Measurements from ENCODE around the gene OLFML1. TPM values are rescaled to one million over a fixed set of nuclear protein-coding genes. Genes with fewer than 3 reads are reported as not detected.

The OLFML1 gene
- total and polyA plus RNA-seq, 2 of the 13 experiments (the other 11 are each of a cell fraction or from before 2014, with no cell fraction given): 0.89 to 0.90 TPM

- no peak for TF ChIP-seq SOX6 (IDR thresholded peaks at IDR 0.05)
- TF ChIP-seq SOX6 (CRISPR knock-in tag; IDR thresholded peaks at IDR 0.05): peak; percentile 94
- TF ChIP-seq ZNF792 (CRISPR knock-in tag; IDR thresholded peaks at IDR 0.05): 0 out of 2 replicates have a peak, but pooled peaks have one; percentile 28
- no peak for TF ChIP-seq SNAPC5 (CRISPR knock-in tag; IDR thresholded peaks at IDR 0.05; ENCODE audit: borderline replicate concordance)
- TF ChIP-seq FOXA3 (CRISPR knock-in tag; IDR thresholded peaks at IDR 0.05): peak; percentile 53
- TF ChIP-seq ELK4 (CRISPR knock-in tag; IDR thresholded peaks at IDR 0.05; ENCODE audit: borderline replicate concordance): no peak
- TF ChIP-seq ZNF615 (CRISPR knock-in tag; IDR thresholded peaks at IDR 0.05; ENCODE audit: borderline replicate concordance): no peak
- no peak for TF ChIP-seq ZIK1 (CRISPR knock-in tag; IDR thresholded peaks at IDR 0.05; ENCODE audit: borderline replicate concordance, low read depth)
- peak; percentile 78 for TF ChIP-seq HOMEZ (CRISPR knock-in tag; IDR thresholded peaks at IDR 0.05; ENCODE audit: low read depth)
- TF ChIP-seq PBX3 (CRISPR knock-in tag; IDR thresholded peaks at IDR 0.05; ENCODE audit: borderline replicate concordance): no peak
- no peak for TF ChIP-seq ZNF280B (CRISPR knock-in tag; IDR thresholded peaks at IDR 0.05; ENCODE audit: borderline replicate concordance)
- no peak for TF ChIP-seq ZFAT (CRISPR knock-in tag; conservative IDR thresholded peaks at IDR 0.05)
- no peak for TF ChIP-seq NR0B2 (CRISPR knock-in tag; IDR thresholded peaks at IDR 0.05)
- TF ChIP-seq SALL1 (CRISPR knock-in tag; IDR thresholded peaks at IDR 0.05): peak; percentile 93
- 0 out of 2 replicates have a peak, but pooled peaks have one; percentile 47 for TF ChIP-seq ZBTB37 (CRISPR knock-in tag; IDR thresholded peaks at IDR 0.05)
- peak; percentile 75; the same call in 1 of the 2 replicates for TF ChIP-seq TOPORS (CRISPR knock-in tag; IDR thresholded peaks at IDR 0.05)
- TF ChIP-seq HNRNPLL (IDR thresholded peaks at IDR 0.05; ENCODE audit: low read depth, low read length, poor library complexity, severe bottlenecking): no peak
- TF ChIP-seq NFIB (CRISPR knock-in tag; IDR thresholded peaks at IDR 0.05; ENCODE audit: borderline replicate concordance): no peak
- TF ChIP-seq ZNF468 (CRISPR knock-in tag; IDR thresholded peaks at IDR 0.05): no peak
- TF ChIP-seq ZFP1 (CRISPR knock-in tag; IDR thresholded peaks at IDR 0.05): no peak
- no peak for TF ChIP-seq AKAP8 (CRISPR knock-in tag; IDR thresholded peaks at IDR 0.05)
- TF ChIP-seq MIER3 (CRISPR knock-in tag; IDR thresholded peaks at IDR 0.05; ENCODE audit: borderline replicate concordance): 0 out of 2 replicates have a peak, but pooled peaks have one; percentile 53
- no peak for TF ChIP-seq SIN3B (IDR thresholded peaks at IDR 0.05; ENCODE audit: low read length)
- TF ChIP-seq U2AF2 (IDR thresholded peaks at IDR 0.05; ENCODE audit: low read depth, low read length): no peak
These were observed 40.1 kb downstream of the OLFML1 start (continued) for GRCh38 chr11:7525424-7525823.

All from HepG2 (cell line).